ENCODE results near the gene PIGW.

PIGW gene

DNA sequence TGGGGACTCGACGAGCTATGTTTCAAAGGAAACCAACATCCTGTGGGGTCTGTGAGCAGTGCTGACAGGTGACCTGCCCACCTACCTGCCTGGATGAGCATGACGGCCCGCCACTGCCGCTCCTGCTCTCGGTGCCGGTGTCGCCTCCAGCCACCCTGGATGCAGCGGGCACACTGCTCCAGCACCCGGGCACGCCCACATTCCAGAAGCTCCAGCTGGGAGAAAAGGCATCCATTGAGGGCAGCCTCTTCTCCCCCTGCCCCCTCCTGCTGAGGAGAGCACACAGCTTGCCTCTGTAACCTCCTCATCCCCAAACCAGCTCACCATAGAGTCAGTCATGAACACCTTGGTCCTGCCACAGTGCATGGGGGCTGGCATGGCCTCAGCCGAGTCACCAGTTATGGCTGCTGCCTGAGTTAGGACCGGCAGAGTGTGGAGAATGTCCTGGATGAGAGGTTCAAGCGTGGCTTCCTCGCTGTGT lies 34.0 kb upstream of the PIGW start:
- Histone ChIP-seq H3K36me3 (peaks cover 50% of the 10 kb centered on the region), H3K4me1 (peaks cover 16% of the 10 kb centered on the region), H3K27me3 (no peaks in the 10 kb centered on the region), H3K9me3 (no peaks in the 10 kb centered on the region), H3K4me3 (ENCODE audit: low read depth, low read length) (no peak overlapping the region)
- TF ChIP-seq, protein P1, sequence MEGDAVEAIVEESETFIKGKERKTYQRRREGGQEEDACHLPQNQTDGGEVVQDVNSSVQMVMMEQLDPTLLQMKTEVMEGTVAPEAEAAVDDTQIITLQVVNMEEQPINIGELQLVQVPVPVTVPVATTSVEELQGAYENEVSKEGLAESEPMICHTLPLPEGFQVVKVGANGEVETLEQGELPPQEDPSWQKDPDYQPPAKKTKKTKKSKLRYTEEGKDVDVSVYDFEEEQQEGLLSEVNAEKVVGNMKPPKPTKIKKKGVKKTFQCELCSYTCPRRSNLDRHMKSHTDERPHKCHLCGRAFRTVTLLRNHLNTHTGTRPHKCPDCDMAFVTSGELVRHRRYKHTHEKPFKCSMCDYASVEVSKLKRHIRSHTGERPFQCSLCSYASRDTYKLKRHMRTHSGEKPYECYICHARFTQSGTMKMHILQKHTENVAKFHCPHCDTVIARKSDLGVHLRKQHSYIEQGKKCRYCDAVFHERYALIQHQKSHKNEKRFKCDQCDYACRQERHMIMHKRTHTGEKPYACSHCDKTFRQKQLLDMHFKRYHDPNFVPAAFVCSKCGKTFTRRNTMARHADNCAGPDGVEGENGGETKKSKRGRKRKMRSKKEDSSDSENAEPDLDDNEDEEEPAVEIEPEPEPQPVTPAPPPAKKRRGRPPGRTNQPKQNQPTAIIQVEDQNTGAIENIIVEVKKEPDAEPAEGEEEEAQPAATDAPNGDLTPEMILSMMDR (IDR thresholded peaks at IDR 0.05; ENCODE audit: low read depth, low read length), result no peak
- DNase-seq, result no peak

DNA sequence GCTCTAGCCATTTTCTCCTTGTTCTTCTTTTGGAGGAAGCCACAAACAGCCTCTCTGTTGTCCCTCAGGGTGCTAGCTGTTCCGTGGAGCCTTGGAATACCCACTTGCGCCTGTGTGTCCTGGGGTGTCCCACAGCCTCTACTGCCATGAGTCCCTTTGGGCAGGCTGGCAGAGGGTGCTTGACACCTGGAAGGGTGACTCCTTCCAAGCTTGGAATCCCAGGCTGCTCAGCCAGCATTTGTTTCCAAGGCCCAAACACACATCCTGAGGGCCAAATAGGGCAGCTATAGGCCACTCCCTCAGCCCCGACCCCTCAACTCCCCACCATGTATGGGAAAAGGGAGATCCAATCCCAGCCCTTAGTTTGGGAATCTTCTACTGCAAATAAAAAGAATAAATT lies 33.4 kb upstream of the PIGW start:
- no peak overlapping the region for H3K4me3 ChIP-seq (ENCODE audit: low read depth, low read length)
- H3K4me1 ChIP-seq, result peaks cover 16% of the 10 kb centered on the region
- no peaks in the 10 kb centered on the region for H3K27me3 ChIP-seq
- no peaks in the 10 kb centered on the region for H3K9me3 ChIP-seq
- peaks cover 48% of the 10 kb centered on the region for H3K36me3 ChIP-seq
- DNase-seq, result no peak
- TF ChIP-seq, protein P1 (IDR thresholded peaks at IDR 0.05; ENCODE audit: low read depth, low read length), result no peak

DNA sequence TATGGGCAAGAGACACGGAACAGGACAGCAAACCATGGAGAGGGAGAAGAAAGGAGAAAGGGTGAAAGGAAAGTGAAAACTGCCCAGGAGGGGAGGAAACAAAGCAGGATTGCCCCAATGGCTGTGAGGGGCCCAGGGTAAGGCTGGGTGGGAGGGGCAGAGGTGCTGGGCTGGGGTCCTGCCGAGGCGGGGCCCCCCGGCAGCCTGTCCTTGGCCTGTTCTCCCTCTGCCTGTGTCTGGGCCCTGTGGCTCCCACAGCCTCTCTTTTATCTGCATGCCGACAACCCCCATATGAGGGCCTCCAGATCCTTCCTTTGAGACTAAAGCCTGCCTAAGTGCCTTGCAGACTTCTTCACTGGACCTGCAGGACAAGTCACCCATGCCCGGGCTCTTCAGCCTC lies 32.8 kb upstream of the PIGW start:
- DNase-seq, result no peak
- H3K36me3 ChIP-seq, result peaks cover 46% of the 10 kb centered on the region
- peaks cover 16% of the 10 kb centered on the region for H3K4me1 ChIP-seq
- H3K9me3 ChIP-seq, result no peaks in the 10 kb centered on the region
- TF ChIP-seq, protein P1 (IDR thresholded peaks at IDR 0.05; ENCODE audit: low read depth, low read length), result no peak
- no peak overlapping the region for H3K4me3 ChIP-seq (ENCODE audit: low read depth, low read length)
- no peaks in the 10 kb centered on the region for H3K27me3 ChIP-seq

DNA sequence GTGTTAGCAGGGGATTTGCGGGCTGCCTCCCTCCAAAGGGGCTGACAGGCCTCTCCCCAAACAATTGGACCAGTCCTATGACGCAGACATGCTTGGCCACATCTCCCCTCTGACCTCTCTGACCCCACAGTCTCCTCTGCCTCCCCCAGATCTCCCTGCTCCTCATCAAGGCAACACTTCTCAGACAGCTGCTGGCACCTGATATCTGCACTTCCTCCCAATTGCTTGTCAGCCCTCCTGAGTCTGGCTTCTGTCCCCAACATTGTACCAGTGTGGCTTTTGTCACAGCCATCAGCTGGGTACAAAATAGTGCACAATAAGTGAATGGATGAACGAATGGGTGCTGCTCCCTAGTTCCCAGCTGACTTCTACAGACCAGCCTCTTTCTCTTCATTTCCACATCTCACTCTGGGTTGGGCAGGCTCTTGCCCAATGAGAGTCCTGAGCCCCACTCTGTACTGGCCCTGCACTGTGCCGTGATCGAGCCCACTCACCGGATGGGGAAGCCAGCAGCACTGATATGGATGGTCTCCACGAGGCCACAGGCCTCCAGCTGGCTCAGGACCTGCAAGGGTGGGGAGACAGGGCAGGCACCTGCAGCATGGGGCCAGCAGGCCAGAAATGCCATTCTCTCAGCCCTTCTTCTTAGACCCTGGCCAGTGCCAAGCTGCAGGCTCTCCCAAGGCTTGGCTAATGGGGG lies 31.2 kb upstream of the PIGW start:
- H3K36me3 ChIP-seq, result peaks cover 42% of the 10 kb centered on the region
- H3K4me1 ChIP-seq, result peaks cover 7% of the 10 kb centered on the region
- H3K4me3 ChIP-seq (ENCODE audit: low read depth, low read length), result no peak overlapping the region
- no peaks in the 10 kb centered on the region for H3K9me3 ChIP-seq
- DNase-seq, result no peak
- TF ChIP-seq, protein P1 (IDR thresholded peaks at IDR 0.05; ENCODE audit: low read depth, low read length), result no peak
- no peaks in the 10 kb centered on the region for H3K27me3 ChIP-seq

DNA sequence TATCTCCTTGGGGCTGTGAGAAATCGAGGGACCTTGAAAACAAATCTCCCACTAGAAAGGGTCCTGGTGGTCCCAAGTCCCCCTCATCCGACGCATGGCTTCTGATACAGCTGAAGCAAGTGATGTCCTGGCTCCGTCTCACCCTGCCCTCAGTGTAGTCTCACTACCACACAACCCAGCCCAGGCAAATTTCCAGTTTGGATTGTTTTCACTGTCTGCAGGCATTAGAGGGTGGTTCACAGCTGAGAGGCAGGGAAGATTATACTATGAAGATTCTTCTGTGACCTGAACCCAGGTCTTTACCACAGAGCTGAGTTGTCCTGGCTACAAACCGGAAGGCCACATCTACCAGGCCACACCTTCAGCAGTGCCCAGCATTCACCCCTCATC lies 30.6 kb upstream of the PIGW start:
- no peak overlapping the region for H3K4me3 ChIP-seq (ENCODE audit: low read depth, low read length)
- TF ChIP-seq, protein P1 (IDR thresholded peaks at IDR 0.05; ENCODE audit: low read depth, low read length), result no peak
- H3K27me3 ChIP-seq, result no peaks in the 10 kb centered on the region
- H3K36me3 ChIP-seq, result peaks cover 47% of the 10 kb centered on the region
- H3K4me1 ChIP-seq, result peaks cover 3% of the 10 kb centered on the region
- H3K9me3 ChIP-seq, result no peaks in the 10 kb centered on the region
- no peak for DNase-seq

DNA sequence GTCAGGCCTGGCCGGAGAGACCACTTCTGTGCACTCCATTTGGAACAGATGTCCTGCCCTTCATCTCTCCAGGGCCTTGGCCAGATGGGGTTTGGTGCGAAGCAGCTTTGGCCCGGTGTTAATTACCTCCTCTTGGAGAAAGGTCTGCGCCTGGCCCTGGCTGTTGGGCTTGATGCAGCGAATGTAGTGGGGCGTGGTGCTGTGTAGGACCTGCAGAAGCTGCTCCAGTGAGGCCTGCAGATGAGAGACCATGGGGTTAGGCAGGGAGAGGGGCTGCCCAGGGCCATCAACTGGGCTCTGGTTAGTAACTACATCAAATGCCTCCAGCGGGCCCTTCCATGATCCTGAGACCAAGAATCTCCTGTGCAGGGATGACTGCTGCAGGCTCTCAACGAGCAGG lies 29.6 kb upstream of the PIGW start:
- no peaks in the 10 kb centered on the region for H3K9me3 ChIP-seq
- TF ChIP-seq, protein P1 (IDR thresholded peaks at IDR 0.05; ENCODE audit: low read depth, low read length), result no peak
- H3K27me3 ChIP-seq, result no peaks in the 10 kb centered on the region
- H3K4me1 ChIP-seq, result peaks cover 2% of the 10 kb centered on the region
- H3K4me3 ChIP-seq (ENCODE audit: low read depth, low read length), result no peak overlapping the region
- H3K36me3 ChIP-seq, result peaks cover 47% of the 10 kb centered on the region
- no peak for DNase-seq
